Karpas-422 (cell line): Measurements from ENCODE around the gene NCOA3. TPM values are rescaled to one million over a fixed set of nuclear protein-coding genes. Genes with fewer than 3 reads are reported as not detected.
A peak's percentile ranks its signal among the peaks of the same experiment; 100 is the strongest.
"Not testable (repeated sequence)": the region's sequence is repeated elsewhere in the genome, so short reads cannot be mapped to it uniquely, and the experiment has no call there.

Experiments
- DNase-seq: peaks from one replicate; pipeline ENCODE4 v3.0.0-alpha.2; 2015
- H2AFZ ChIP-seq: fragments of 200-600 bp; sonication (generic); 2 replicates; pipeline ENCODE4 v1.6.1; 2014; ENCODE audit warnings: antibody characterized with exemption, low read length, mixed read lengths
- H3K27ac ChIP-seq: fragments of 200-600 bp; sonication (generic); 2 replicates; pipeline ENCODE4 v1.5.1; 2014; ENCODE audit warnings: mild to moderate bottlenecking, low read length, moderate library complexity
- H3K27me3 ChIP-seq: fragments of 200-600 bp; sonication (generic); 2 replicates; pipeline ENCODE4 v1.6.1; 2014; ENCODE audit warnings: low read length, mixed read lengths
- H3K36me3 ChIP-seq: fragments of 200-600 bp; sonication (generic); 2 replicates; pipeline ENCODE4 v1.6.1; 2014; ENCODE audit warnings: low read length, mixed read lengths; ENCODE audit not compliant: insufficient read depth
- H3K4me1 ChIP-seq: fragments of 200-600 bp; sonication (generic); 2 replicates; pipeline ENCODE4 v1.6.1; 2014; ENCODE audit warnings: mild to moderate bottlenecking, low read length, mixed read lengths
- H3K4me2 ChIP-seq: fragments of 200-600 bp; sonication (generic); 2 replicates; pipeline ENCODE4 v1.6.1; 2014; ENCODE audit warnings: low read length, low read depth, mild to moderate bottlenecking; ENCODE audit not compliant: poor library complexity, severe bottlenecking
- H3K4me3 ChIP-seq: fragments of 200-600 bp; sonication (generic); 2 replicates; pipeline ENCODE4 v1.5.1; 2014; ENCODE audit warnings: mild to moderate bottlenecking, antibody characterized with exemption, low read length, mixed read lengths
- H3K79me2 ChIP-seq: fragments of 200-600 bp; sonication (generic); 2 replicates; pipeline ENCODE4 v1.6.1; 2014; ENCODE audit warnings: mild to moderate bottlenecking, low read length, mixed read lengths
- H3K9ac ChIP-seq: fragments of 200-600 bp; sonication (generic); 2 replicates; pipeline ENCODE4 v1.6.0; 2014; ENCODE audit warnings: low read length
- H3K9me2 ChIP-seq: fragments of 200-600 bp; sonication (generic), shearing (Covaris generic); replicated peaks from 2 replicates; pipeline ENCODE4 v1.6.0; 2014; ENCODE audit warnings: mild to moderate bottlenecking, low read length, moderate library complexity; ENCODE audit not compliant: insufficient read depth
- H3K9me3 ChIP-seq: fragments of 300-700, 200-600 bp; sonication (generic); 2 replicates; pipeline ENCODE4 v1.6.1; 2014; ENCODE audit warnings: low read length, mixed read lengths
- H4K20me1 ChIP-seq: fragments of 200-600 bp; sonication (generic); 2 replicates; pipeline ENCODE4 v1.6.1; 2014; ENCODE audit warnings: mild to moderate bottlenecking, antibody characterized with exemption, low read length, low read depth; ENCODE audit not compliant: insufficient read depth
- total RNA-seq: library from RNA; depleted of rRNA; stranded (reverse); fragments of >200 nt; shearing (Covaris generic); gene quantifications from 2 replicates; pipeline ENCODE4 v1.2.3, GENCODE V29; 2014; ENCODE audit warnings: low replicate concordance

Gene NCOA3
- total RNA-seq, 1 experiment from 2014 or later: 90.0 TPM

GRCh38 chr20:47574616-47575364 lies 73.1 kb downstream of the NCOA3 start:
- Histone ChIP-seq H3K27me3 (no peaks in the 10 kb centered on the region), H3K9ac (peak overlapping the region; percentile 39; the same call in 1 of the 2 replicates), H3K36me3 (peaks cover 14% of the 10 kb centered on the region), H3K4me1 (peaks cover 68% of the 10 kb centered on the region), H2AFZ (no peak overlapping the region), H3K9me2 (no peaks in the 10 kb centered on the region), H3K4me2 (peak overlapping the region; percentile 69), H3K27ac (peak overlapping the region; percentile 95), H3K9me3 (no peaks in the 10 kb centered on the region; the same call in 1 of the 2 replicates), H3K79me2 (peaks cover 98% of the 10 kb centered on the region), H4K20me1 (no peaks in the 10 kb centered on the region), H3K4me3 (peak overlapping the region; percentile 52)
- peak; percentile 91 for DNase-seq

GRCh38 chr20:47576516-47577033 lies 74.9 kb downstream of the NCOA3 start:
- H3K9me2 ChIP-seq: no peaks in the 10 kb centered on the region
- peak overlapping the region; percentile 52; the same call in 1 of the 2 replicates for H3K4me3 ChIP-seq
- no peaks in the 10 kb centered on the region for H3K9me3 ChIP-seq
- H3K27me3 ChIP-seq: no peaks in the 10 kb centered on the region
- no peak overlapping the region for H2AFZ ChIP-seq
- H4K20me1 ChIP-seq: no peaks in the 10 kb centered on the region
- peak overlapping the region; percentile 69 for H3K4me2 ChIP-seq
- peaks cover 98% of the 10 kb centered on the region for H3K79me2 ChIP-seq
- DNase-seq: peak; percentile 70
- no peak overlapping the region for H3K9ac ChIP-seq
- peaks cover 86% of the 10 kb centered on the region for H3K4me1 ChIP-seq
- peak overlapping the region; percentile 95 for H3K27ac ChIP-seq
- peaks cover 4% of the 10 kb centered on the region; the same call in 1 of the 2 replicates for H3K36me3 ChIP-seq

- Histone ChIP-seq H3K27ac (peak overlapping the region; percentile 95), H4K20me1 (no peaks in the 10 kb centered on the region), H3K79me2 (peaks cover 98% of the 10 kb centered on the region), H3K9ac (no peak overlapping the region), H2AFZ (no peak overlapping the region), H3K27me3 (no peaks in the 10 kb centered on the region), H3K4me2 (peak overlapping the region; percentile 69), H3K9me2 (no peaks in the 10 kb centered on the region), H3K4me1 (peaks cover 86% of the 10 kb centered on the region), H3K9me3 (no peaks in the 10 kb centered on the region), H3K4me3 (no peak overlapping the region), H3K36me3 (peaks cover 4% of the 10 kb centered on the region; the same call in 1 of the 2 replicates)
- DNase-seq: no peak
Measured at GRCh38 chr20:47577314-47577713, 75.6 kb downstream of the NCOA3 start.

GRCh38 chr20:47578543-47578942 lies 76.9 kb downstream of the NCOA3 start:
- Histone ChIP-seq H3K36me3 (peaks cover 4% of the 10 kb centered on the region; the same call in 1 of the 2 replicates), H3K4me1 (peaks cover 89% of the 10 kb centered on the region), H4K20me1 (no peaks in the 10 kb centered on the region), H2AFZ (no peak overlapping the region), H3K79me2 (peaks cover 97% of the 10 kb centered on the region), H3K9me3 (no peaks in the 10 kb centered on the region), H3K4me2 (no peak overlapping the region), H3K4me3 (no peak overlapping the region), H3K9ac (no peak overlapping the region), H3K9me2 (no peaks in the 10 kb centered on the region), H3K27ac (peak overlapping the region; percentile 57; the same call in 1 of the 2 replicates), H3K27me3 (no peaks in the 10 kb centered on the region)
- no peak for DNase-seq

GRCh38 chr20:47580686-47581085 lies 79.0 kb downstream of the NCOA3 start:
- not testable (repeated sequence) for H4K20me1 ChIP-seq, H3K36me3 ChIP-seq, H3K4me3 ChIP-seq, H3K9me2 ChIP-seq, H3K9ac ChIP-seq, H2AFZ ChIP-seq, H3K27me3 ChIP-seq, DNase-seq, H3K9me3 ChIP-seq
- Histone ChIP-seq H3K4me1 (peaks cover 88% of the 10 kb centered on the region), H3K79me2 (peaks cover 96% of the 10 kb centered on the region), H3K4me2 (peak overlapping the region; percentile 38), H3K27ac (peak overlapping the region; percentile 39)

GRCh38 chr20:47581090-47581489 lies 79.4 kb downstream of the NCOA3 start:
- peaks cover 96% of the 10 kb centered on the region for H3K79me2 ChIP-seq
- peak overlapping the region; percentile 39 for H3K27ac ChIP-seq
- no peaks in the 10 kb centered on the region for H3K9me3 ChIP-seq
- peak overlapping the region; percentile 38 for H3K4me2 ChIP-seq
- no peaks in the 10 kb centered on the region for H4K20me1 ChIP-seq
- no peak overlapping the region for H3K4me3 ChIP-seq
- H3K36me3 ChIP-seq: peaks cover 7% of the 10 kb centered on the region; the same call in 1 of the 2 replicates
- no peak overlapping the region for H3K9ac ChIP-seq
- peaks cover 85% of the 10 kb centered on the region for H3K4me1 ChIP-seq
- DNase-seq: peak; percentile 65
- H3K27me3 ChIP-seq: no peaks in the 10 kb centered on the region
- no peaks in the 10 kb centered on the region for H3K9me2 ChIP-seq
- H2AFZ ChIP-seq: no peak overlapping the region

GRCh38 chr20:47583551-47583950 lies 81.9 kb downstream of the NCOA3 start:
- H3K27me3 ChIP-seq: no peaks in the 10 kb centered on the region
- peaks cover 97% of the 10 kb centered on the region for H3K79me2 ChIP-seq
- no peaks in the 10 kb centered on the region for H3K9me3 ChIP-seq
- H3K36me3 ChIP-seq: peaks cover 7% of the 10 kb centered on the region; the same call in 1 of the 2 replicates
- H2AFZ ChIP-seq: no peak overlapping the region
- no peak overlapping the region for H3K9ac ChIP-seq
- H3K4me3 ChIP-seq: no peak overlapping the region
- no peaks in the 10 kb centered on the region for H4K20me1 ChIP-seq
- DNase-seq: no peak
- peak overlapping the region; percentile 29; the same call in 1 of the 2 replicates for H3K27ac ChIP-seq
- H3K9me2 ChIP-seq: no peaks in the 10 kb centered on the region
- H3K4me1 ChIP-seq: peaks cover 67% of the 10 kb centered on the region
- no peak overlapping the region for H3K4me2 ChIP-seq

GRCh38 chr20:47585087-47585747 lies 83.5 kb downstream of the NCOA3 start:
- Histone ChIP-seq H3K4me1 (peaks cover 52% of the 10 kb centered on the region), H3K9me2 (no peaks in the 10 kb centered on the region), H4K20me1 (no peaks in the 10 kb centered on the region), H3K36me3 (peaks cover 7% of the 10 kb centered on the region; the same call in 1 of the 2 replicates), H3K9me3 (no peaks in the 10 kb centered on the region), H3K4me3 (no peak overlapping the region), H3K79me2 (peaks cover 92% of the 10 kb centered on the region), H3K4me2 (peak overlapping the region; percentile 43), H3K27ac (peak overlapping the region; percentile 71), H3K9ac (no peak overlapping the region), H2AFZ (no peak overlapping the region), H3K27me3 (no peaks in the 10 kb centered on the region)
- DNase-seq: no peak
